ENCODE measurements around the gene C12orf57. TPM values are rescaled to one million over a fixed set of nuclear protein-coding genes. Genes with fewer than 3 reads are reported as not detected.
"Not testable (repeated sequence)": the region's sequence is repeated elsewhere in the genome, so short reads cannot be mapped to it uniquely, and the experiment has no call there.

The C12orf57 gene
- total and polyA plus RNA-seq, 5 donors: 262 to 441 (median 281) TPM

GRCh38 chr12:6908141-6908540 is 35.7 kb upstream of the C12orf57 start:
- H3K9me3 ChIP-seq (ENCODE audit: control insufficient read depth, low read length); intact Hi-C loops (cut with DNase I); ATAC-seq; H3K27me3 ChIP-seq (ENCODE audit: control insufficient read depth, insufficient read depth); H3K27ac ChIP-seq (ENCODE audit: low read length); H3K4me1 ChIP-seq (ENCODE audit: control insufficient read depth, insufficient read depth, low read length); DNase-seq; H3K4me3 ChIP-seq (ENCODE audit: low read length): not testable (repeated sequence)
- 94% methylated on average over 11 of the region's 11 CpGs for WGBS

GRCh38 chr12:6909421-6910145 is 34.2 kb upstream of the C12orf57 start:
- Histone ChIP-seq H3K9me3 (ENCODE audit: control insufficient read depth, low read length) (no peaks in the 10 kb centered on the region), H3K4me1 (ENCODE audit: control insufficient read depth, insufficient read depth, low read length) (no peaks in the 10 kb centered on the region), H3K27me3 (ENCODE audit: control insufficient read depth, insufficient read depth) (no peaks in the 10 kb centered on the region), H3K4me3 (ENCODE audit: low read length) (no peak overlapping the region), H3K27ac (ENCODE audit: low read length) (no peak overlapping the region)
- ATAC-seq (no peak), DNase-seq (no peak)
- WGBS: 89% methylated on average over 4 of the region's 4 CpGs
- intact Hi-C loops (cut with DNase I): no loop called here

GRCh38 chr12:6912164-6912935 is 31.5 kb upstream of the C12orf57 start:
- no peak for ATAC-seq
- 86% methylated on average over 15 of the region's 15 CpGs for WGBS

DNA sequence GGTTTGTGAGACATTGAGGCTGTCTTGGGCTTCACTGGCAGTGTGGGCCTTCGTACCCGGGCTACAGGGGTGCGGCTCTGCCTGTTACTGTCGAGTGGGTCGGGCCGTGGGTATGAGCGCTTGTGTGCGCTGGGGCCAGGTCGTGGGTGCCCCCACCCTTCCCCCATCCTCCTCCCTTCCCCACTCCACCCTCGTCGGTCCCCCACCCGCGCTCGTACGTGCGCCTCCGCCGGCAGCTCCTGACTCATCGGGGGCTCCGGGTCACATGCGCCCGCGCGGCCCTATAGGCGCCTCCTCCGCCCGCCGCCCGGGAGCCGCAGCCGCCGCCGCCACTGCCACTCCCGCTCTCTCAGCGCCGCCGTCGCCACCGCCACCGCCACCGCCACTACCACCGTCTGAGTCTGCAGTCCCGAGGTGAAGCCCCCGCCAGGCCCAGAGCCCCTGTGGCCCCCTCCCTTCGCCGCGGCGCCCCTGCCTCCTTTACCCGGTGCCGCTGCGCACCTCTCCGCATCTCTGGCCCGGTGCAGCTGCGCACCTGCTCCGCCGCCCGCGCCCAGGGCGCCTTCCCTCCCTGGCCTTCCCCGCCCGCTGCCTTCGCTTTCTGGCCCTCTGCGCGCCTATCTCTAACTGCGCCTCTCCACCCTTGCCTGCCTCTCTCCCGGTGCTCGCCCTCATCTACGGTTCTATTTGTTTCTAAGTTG is 29.4 kb upstream of the C12orf57 start, which contains the start of gene ENO2:
ENO2 (plus strand) TSS at position 335 of the 701 bp plus-strand sequence. CDS start 1,253 bp downstream, outside the sequence.
- H3K9me3 ChIP-seq (ENCODE audit: control insufficient read depth, low read length): no peaks in the 10 kb centered on the region
- no peaks in the 10 kb centered on the region for H3K27me3 ChIP-seq (ENCODE audit: control insufficient read depth, insufficient read depth)
- peak within 1 kb of the TSS; percentile 91 for H3K4me3 ChIP-seq (ENCODE audit: low read length)
- WGBS: under 1% methylated on average over 68 of the region's 68 CpGs
- DNase-seq: peak; percentile 87 to 93 (median 92)
- peak; percentile 89 to 92 for ATAC-seq
- H3K4me1 ChIP-seq (ENCODE audit: control insufficient read depth, insufficient read depth, low read length): no peaks in the 10 kb centered on the region
- intact Hi-C loops (cut with DNase I): no loop called here
- peak within 1 kb of the TSS; percentile 54 for H3K27ac ChIP-seq (ENCODE audit: low read length)

More at GRCh38 chr12:6912164-6912935, 31.5 kb upstream of the C12orf57 start:
- no peaks in the 10 kb centered on the region for H3K27me3 ChIP-seq (ENCODE audit: control insufficient read depth, insufficient read depth)
- H3K9me3 ChIP-seq (ENCODE audit: control insufficient read depth, low read length): no peaks in the 10 kb centered on the region
- H3K27ac ChIP-seq (ENCODE audit: low read length): no peak overlapping the region
- DNase-seq: no peak
- H3K4me3 ChIP-seq (ENCODE audit: low read length): no peak overlapping the region
- no peaks in the 10 kb centered on the region for H3K4me1 ChIP-seq (ENCODE audit: control insufficient read depth, insufficient read depth, low read length)
- intact Hi-C loops (cut with DNase I): no loop called here

DNA sequence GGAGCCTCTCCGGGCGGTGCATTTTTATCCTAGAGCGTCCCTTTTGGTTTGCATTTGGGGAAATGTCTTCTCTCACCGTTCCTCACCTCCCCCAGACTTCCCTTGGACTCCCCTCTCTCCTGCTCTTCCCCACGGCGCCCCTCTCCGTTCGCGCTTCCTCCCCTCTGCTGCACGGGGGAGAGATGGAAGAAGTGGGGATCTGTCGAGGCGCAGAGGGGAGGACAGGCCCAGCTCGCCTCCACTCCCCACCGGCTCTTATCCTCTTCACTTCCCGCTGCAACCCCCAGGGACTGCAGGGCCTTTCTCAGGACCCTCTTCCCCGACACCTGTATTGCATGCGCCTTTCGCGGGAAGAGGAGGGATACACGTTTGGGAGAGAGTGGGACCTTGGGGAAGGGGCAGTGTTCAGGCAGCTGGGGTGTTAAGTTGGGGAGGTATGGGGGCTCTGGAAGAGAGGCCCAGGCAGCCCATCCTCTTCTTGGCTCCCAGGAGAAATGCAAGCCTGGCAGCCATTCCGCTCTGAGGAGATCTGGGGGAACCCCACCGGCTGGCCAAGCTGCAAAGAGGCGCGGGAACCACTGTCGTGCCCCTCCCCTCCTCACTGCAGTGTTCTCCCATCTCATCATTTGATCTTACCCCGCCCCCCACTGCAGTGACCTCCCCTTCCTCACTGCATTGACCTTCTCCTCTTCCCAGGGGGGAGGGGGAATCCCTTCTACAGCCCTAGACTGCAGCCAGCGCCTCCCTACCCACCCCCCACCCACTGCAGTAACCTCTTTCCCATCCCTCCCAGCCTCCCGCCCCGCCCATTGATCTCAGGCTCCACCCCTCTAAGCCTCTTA is 28.7 kb upstream of the C12orf57 start:
- 18% methylated on average over 29 of the region's 29 CpGs for WGBS
- ATAC-seq (peak; percentile 7 to 19), DNase-seq (peak in 2 of 3 donors; percentile 48 to 77)
- Histone ChIP-seq H3K27ac (ENCODE audit: low read length) (no peak overlapping the region), H3K9me3 (ENCODE audit: control insufficient read depth, low read length) (no peaks in the 10 kb centered on the region), H3K4me1 (ENCODE audit: control insufficient read depth, insufficient read depth, low read length) (no peaks in the 10 kb centered on the region), H3K27me3 (ENCODE audit: control insufficient read depth, insufficient read depth) (no peaks in the 10 kb centered on the region), H3K4me3 (ENCODE audit: low read length) (peak overlapping the region; percentile 91)
- intact Hi-C loops (cut with DNase I): no loop called here

GRCh38 chr12:6915789-6916285 is 28.0 kb upstream of the C12orf57 start:
- no peak for ATAC-seq
- H3K4me3 ChIP-seq (ENCODE audit: low read length): no peak overlapping the region
- H3K4me1 ChIP-seq (ENCODE audit: control insufficient read depth, insufficient read depth, low read length): no peaks in the 10 kb centered on the region
- H3K27me3 ChIP-seq (ENCODE audit: control insufficient read depth, insufficient read depth): no peaks in the 10 kb centered on the region
- no peak overlapping the region for H3K27ac ChIP-seq (ENCODE audit: low read length)
- WGBS: 77% methylated on average over 14 of the region's 14 CpGs
- intact Hi-C loops (cut with DNase I): no loop called here
- no peaks in the 10 kb centered on the region for H3K9me3 ChIP-seq (ENCODE audit: control insufficient read depth, low read length)
- DNase-seq: no peak

- intact Hi-C loops (cut with DNase I): no loop called here
- Histone ChIP-seq H3K4me1 (ENCODE audit: control insufficient read depth, insufficient read depth, low read length) (no peaks in the 10 kb centered on the region), H3K4me3 (ENCODE audit: low read length) (no peak overlapping the region), H3K9me3 (ENCODE audit: control insufficient read depth, low read length) (no peaks in the 10 kb centered on the region), H3K27ac (ENCODE audit: low read length) (no peak overlapping the region), H3K27me3 (ENCODE audit: control insufficient read depth, insufficient read depth) (no peaks in the 10 kb centered on the region)
- DNase-seq: peak in 1 of 3 donors; percentile 55
- 89% methylated on average over 11 of the region's 11 CpGs for WGBS
- no peak for ATAC-seq
Measured at GRCh38 chr12:6916426-6917200, 27.2 kb upstream of the C12orf57 start.

- H3K27me3 ChIP-seq (ENCODE audit: control insufficient read depth, insufficient read depth): no peaks in the 10 kb centered on the region
- DNase-seq (no peak), ATAC-seq (no peak)
- WGBS: 79% methylated on average over 14 of the region's 14 CpGs
- intact Hi-C loops (cut with DNase I): no loop called here
- H3K27ac ChIP-seq (ENCODE audit: low read length): no peak overlapping the region
- no peaks in the 10 kb centered on the region for H3K4me1 ChIP-seq (ENCODE audit: control insufficient read depth, insufficient read depth, low read length)
- H3K9me3 ChIP-seq (ENCODE audit: control insufficient read depth, low read length): no peaks in the 10 kb centered on the region
- H3K4me3 ChIP-seq (ENCODE audit: low read length): no peak overlapping the region
Measured at GRCh38 chr12:6917491-6918231, 26.2 kb upstream of the C12orf57 start.

GRCh38 chr12:6919588-6919987 is 24.2 kb upstream of the C12orf57 start:
- DNase-seq (peak in 1 of 3 donors; percentile 46), ATAC-seq (no peak)
- Histone ChIP-seq H3K27me3 (ENCODE audit: control insufficient read depth, insufficient read depth) (no peaks in the 10 kb centered on the region), H3K27ac (ENCODE audit: low read length) (no peak overlapping the region), H3K4me3 (ENCODE audit: low read length) (no peak overlapping the region), H3K4me1 (ENCODE audit: control insufficient read depth, insufficient read depth, low read length) (peaks cover 2% of the 10 kb centered on the region), H3K9me3 (ENCODE audit: control insufficient read depth, low read length) (no peaks in the 10 kb centered on the region)
- intact Hi-C loops (cut with DNase I): no loop called here
- WGBS: 64% methylated on average over 7 of the region's 7 CpGs
